SKM-1 (cell line): ENCODE measurements around the gene DPP3.

ENCODE experiments used
- DNase-seq: peaks from one replicate; lab custom pipeline; 2025; ENCODE audit not compliant: unreplicated experiment; lab: John Stamatoyannopoulos, UW

The DPP3 gene

GRCh38 chr11:66479394-66480116 lies 679 bp upstream of the DPP3 start:
- DNase-seq, result no peak

GRCh38 chr11:66484806-66485380 lies 4.7 kb downstream of the DPP3 start:
- DNase-seq, result no peak

- DNase-seq, result no peak
Measured at GRCh38 chr11:66488957-66489356, 8.7 kb downstream of the DPP3 start.

GRCh38 chr11:66489636-66490035 lies 9.4 kb downstream of the DPP3 start:
- DNase-seq, result no peak

GRCh38 chr11:66491315-66491935 lies 11.2 kb downstream of the DPP3 start:
- DNase-seq, result no peak

GRCh38 chr11:66492161-66492865 lies 12.1 kb downstream of the DPP3 start:
- DNase-seq, result no peak

GRCh38 chr11:66493130-66493529 lies 12.9 kb downstream of the DPP3 start:
- DNase-seq, result no peak

- DNase-seq, result no peak
Measured at GRCh38 chr11:66494458-66494857, 14.2 kb downstream of the DPP3 start.

- DNase-seq, result no peak
Measured at GRCh38 chr11:66494935-66495334, 14.7 kb downstream of the DPP3 start.

GRCh38 chr11:66495401-66495854 lies 15.2 kb downstream of the DPP3 start:
- no peak for DNase-seq

- DNase-seq, result no peak
Measured at GRCh38 chr11:66497206-66497605, 17.0 kb downstream of the DPP3 start.

GRCh38 chr11:66498506-66498905 lies 18.3 kb downstream of the DPP3 start:
- no peak for DNase-seq

GRCh38 chr11:66505276-66505816 lies 25.1 kb downstream of the DPP3 start:
- DNase-seq, result no peak

- no peak for DNase-seq
Measured at GRCh38 chr11:66509131-66509561, 28.9 kb downstream of the DPP3 start.

GRCh38 chr11:66510271-66510989 lies 30.2 kb downstream of the DPP3 start, which contains the start of gene BBS1:
TSS of gene BBS1 (plus strand) at chr11:66510635. CDS start at chr11:66510660, 25 bp downstream.
- peak; percentile 46 for DNase-seq

- DNase-seq, result no peak
Measured at GRCh38 chr11:66510990-66511339, 30.7 kb downstream of the DPP3 start.

GRCh38 chr11:66523611-66524010 lies 43.4 kb downstream of the DPP3 start:
- no peak for DNase-seq

GRCh38 chr11:66524304-66525040 lies 44.2 kb downstream of the DPP3 start:
- DNase-seq, result no peak

- DNase-seq, result no peak
Measured at GRCh38 chr11:66529069-66529468, 48.8 kb downstream of the DPP3 start.

- DNase-seq, result no peak
Measured at GRCh38 chr11:66529655-66530054, 49.4 kb downstream of the DPP3 start.
